Smooth muscle cell (in vitro differentiated cells): ENCODE data around the gene FHAD1. TPM values are rescaled to one million over a fixed set of nuclear protein-coding genes. Genes with fewer than 3 reads are reported as not detected.

Source experiments
- DNase-seq: peaks from one replicate; lab custom pipeline; 2025; ENCODE audit not compliant: unreplicated experiment; lab: John Stamatoyannopoulos, UW
- H2AFZ ChIP-seq: fragments of 200-600 bp; sonication (generic); 2 replicates; pipeline ENCODE4 v1.6.0; 2016; ENCODE audit warnings: antibody characterized with exemption, low read depth, mild to moderate bottlenecking
- H3F3A ChIP-seq: fragments of 200-600 bp; sonication (generic); 2 replicates; pipeline ENCODE4 v1.6.0; 2017; ENCODE audit warnings: antibody characterized with exemption, low read depth
- H3K27ac ChIP-seq: fragments of 200-600 bp; sonication (generic); 2 replicates; pipeline ENCODE4 v1.5.1; 2016; ENCODE audit warnings: low read depth, mild to moderate bottlenecking
- H3K27me3 ChIP-seq: fragments of 200-600 bp; sonication (generic); 2 replicates; pipeline ENCODE4 v1.6.1; 2016; ENCODE audit warnings: low read depth, mild to moderate bottlenecking
- H3K36me3 ChIP-seq: fragments of 200-600 bp; sonication (generic); 2 replicates; pipeline ENCODE4 v1.5.1; 2016; ENCODE audit warnings: low read depth
- H3K4me1 ChIP-seq: fragments of 200-600 bp; sonication (generic); 2 replicates; pipeline ENCODE4 v1.5.1; 2016; ENCODE audit warnings: low read depth
- H3K4me2 ChIP-seq: fragments of 200-600 bp; sonication (generic); 2 replicates; pipeline ENCODE4 v1.6.0; 2016; ENCODE audit warnings: mild to moderate bottlenecking
- H3K4me3 ChIP-seq: fragments of 200-600 bp; sonication (generic); 2 replicates; pipeline ENCODE4 v1.5.1; 2016; ENCODE audit warnings: mild to moderate bottlenecking
- H3K79me2 ChIP-seq: fragments of 200-600 bp; sonication (generic); 2 replicates; pipeline ENCODE4 v1.6.0; 2016; ENCODE audit warnings: low read depth, mild to moderate bottlenecking
- H3K9ac ChIP-seq: fragments of 200-600 bp; sonication (generic); 2 replicates; pipeline ENCODE4 v1.6.0; 2016; ENCODE audit warnings: low read depth
- H3K9me3 ChIP-seq: fragments of 200-600 bp; sonication (generic); replicated peaks from 2 replicates; pipeline ENCODE4 v1.5.1; 2016; ENCODE audit warnings: low read depth
- H4K20me1 ChIP-seq: fragments of 200-600 bp; sonication (generic); 2 replicates; pipeline ENCODE4 v1.6.0; 2016; ENCODE audit warnings: low read depth
- CTCF ChIP-seq: fragments of 200-600 bp; sonication (generic); IDR thresholded peaks from 2 replicates; pipeline ENCODE4 v1.5.1; 2017; ENCODE audit warnings: borderline replicate concordance, mild to moderate bottlenecking, antibody characterized with exemption; ENCODE audit not compliant: insufficient read depth, poor library complexity, severe bottlenecking
- WGBS: methylation state at CpG from one replicate; pipeline ENCODE4 v1.1.7; 2016; ENCODE audit warnings: low lambda C conversion rate; 5-methylcytosine and 5-hydroxymethylcytosine counted together
- polyA plus RNA-seq: library from polyadenylated mRNA; unstranded; fragments of >200 nt; fragmentation: Nextera tagmentation; extraction: Ambion mirVana; gene quantifications from 2 replicates; pipeline ENCODE4 v1.2.1, GENCODE V29; 2016
- total RNA-seq: library from RNA; depleted of rRNA; stranded (reverse); fragments of >200 nt; gene quantifications from 2 replicates; pipeline ENCODE4 v1.2.3, GENCODE V29; 2014

FHAD1 gene
- total and polyA plus RNA-seq, 2 experiments from 2014 or later: 0.33 TPM; not detected in 1

- H2AFZ ChIP-seq: no peak overlapping the region
- no peaks in the 10 kb centered on the region for H3K9me3 ChIP-seq
- no peaks in the 10 kb centered on the region for H3F3A ChIP-seq
- no peak overlapping the region for H3K4me2 ChIP-seq
- DNase-seq: no peak
- H3K27me3 ChIP-seq: no peaks in the 10 kb centered on the region
- H4K20me1 ChIP-seq: peaks cover 43% of the 10 kb centered on the region
- no peak overlapping the region for H3K27ac ChIP-seq
- WGBS: 97% methylated on average over 8 of the region's 8 CpGs
- H3K36me3 ChIP-seq: no peaks in the 10 kb centered on the region
- H3K4me1 ChIP-seq: no peaks in the 10 kb centered on the region
- H3K79me2 ChIP-seq: no peaks in the 10 kb centered on the region
- no peak overlapping the region for H3K9ac ChIP-seq
- TF ChIP-seq CTCF: no peak
- H3K4me3 ChIP-seq: no peak overlapping the region
Observed at GRCh38 chr1:15420853-15421465, 173.9 kb downstream of the FHAD1 start.

GRCh38 chr1:15422871-15423270, 175.8 kb downstream of the FHAD1 start:
- H3K9ac ChIP-seq: no peak overlapping the region
- peaks cover 36% of the 10 kb centered on the region for H4K20me1 ChIP-seq
- H3K4me1 ChIP-seq: no peaks in the 10 kb centered on the region
- no peaks in the 10 kb centered on the region for H3F3A ChIP-seq
- no peak for DNase-seq
- H3K4me2 ChIP-seq: no peak overlapping the region
- no peak overlapping the region for H2AFZ ChIP-seq
- H3K27ac ChIP-seq: no peak overlapping the region
- H3K36me3 ChIP-seq: no peaks in the 10 kb centered on the region
- no peaks in the 10 kb centered on the region for H3K9me3 ChIP-seq
- no peaks in the 10 kb centered on the region for H3K27me3 ChIP-seq
- WGBS: 94% methylated on average over 8 of the region's 8 CpGs
- H3K4me3 ChIP-seq: no peak overlapping the region
- no peak for TF ChIP-seq CTCF
- no peaks in the 10 kb centered on the region for H3K79me2 ChIP-seq

- DNase-seq: no peak
- Histone ChIP-seq H3K27ac (no peak overlapping the region), H2AFZ (no peak overlapping the region), H3K9me3 (no peaks in the 10 kb centered on the region), H3K4me3 (no peak overlapping the region), H3F3A (no peaks in the 10 kb centered on the region), H3K79me2 (no peaks in the 10 kb centered on the region), H3K27me3 (no peaks in the 10 kb centered on the region), H3K9ac (no peak overlapping the region), H3K36me3 (no peaks in the 10 kb centered on the region), H3K4me1 (no peaks in the 10 kb centered on the region), H3K4me2 (no peak overlapping the region), H4K20me1 (peaks cover 36% of the 10 kb centered on the region)
- TF ChIP-seq CTCF: no peak
- WGBS: 74% methylated on average over 11 of the region's 11 CpGs
Observed at GRCh38 chr1:15423355-15424077, 176.5 kb downstream of the FHAD1 start.

GRCh38 chr1:15424146-15424667, 177.2 kb downstream of the FHAD1 start:
- H3K4me2 ChIP-seq: no peak overlapping the region

More at GRCh38 chr1:15424146-15424667, 177.2 kb downstream of the FHAD1 start:
- Histone ChIP-seq H2AFZ (no peak overlapping the region), H3K79me2 (no peaks in the 10 kb centered on the region), H3K4me1 (no peaks in the 10 kb centered on the region), H3K9me3 (no peaks in the 10 kb centered on the region), H3K4me3 (no peak overlapping the region), H4K20me1 (peaks cover 33% of the 10 kb centered on the region), H3K27me3 (no peaks in the 10 kb centered on the region), H3F3A (no peaks in the 10 kb centered on the region), H3K27ac (no peak overlapping the region), H3K9ac (no peak overlapping the region), H3K36me3 (no peaks in the 10 kb centered on the region)
- 96% methylated on average over 13 of the region's 13 CpGs for WGBS
- no peak for TF ChIP-seq CTCF
- DNase-seq: no peak
